Upper lobe of right lung (tissue), 1 donor: ENCODE measurements around the gene TAS2R30. TPM values are rescaled to one million over a fixed set of nuclear protein-coding genes. Genes with fewer than 3 reads are reported as not detected.

Experiments
- ATAC-seq: fragments of 200-7000 bp; cut with Tn5 transposase; one replicate; pipeline ENCODE4 v1.9.1; 2020; ENCODE audit warnings: mild to moderate bottlenecking, moderate library complexity
- DNase-seq: peaks from one replicate; pipeline ENCODE4 v3.0.0-alpha.2; 2020
- H3K27ac ChIP-seq: fragments of 200-600 bp; one replicate; pipeline ENCODE4 v1.8.0; 2022
- H3K27me3 ChIP-seq: fragments of 200-600 bp; one replicate; pipeline ENCODE4 v1.8.0; 2022; ENCODE audit warnings: mild to moderate bottlenecking
- H3K36me3 ChIP-seq: fragments of 200-600 bp; one replicate; pipeline ENCODE4 v1.8.0; 2022
- H3K4me1 ChIP-seq: fragments of 200-600 bp; one replicate; pipeline ENCODE4 v1.8.0; 2022
- H3K4me3 ChIP-seq: fragments of 200-600 bp; one replicate; pipeline ENCODE4 v1.8.0; 2022; ENCODE audit warnings: mild to moderate bottlenecking
- H3K9me3 ChIP-seq: fragments of 200-600 bp; one replicate; pipeline ENCODE4 v1.8.0; 2022
- intact Hi-C: fragments of 100-400 bp; cut with DNase I; formaldehyde crosslinking; loops from one replicate; pipeline ENCODE4 v1.11.0; 2022
- total RNA-seq: library from RNA; stranded (reverse); fragmentation: NEBNext Ultra II Directional; extraction: Animal tissue kit (Norgen Biotek cat#: 25700); gene quantifications from one replicate; pipeline ENCODE4 v1.2.1, GENCODE V29; 2021
- TF ChIP-seq, protein P1 (sequence below): fragments of 200-600 bp; IDR thresholded peaks from one replicate; pipeline ENCODE4 v1.8.0; 2022; ENCODE audit warnings: antibody characterized with exemption
- donor health status: DM: no; HTN: yes; CAD: no; lungs with severe emphysema.

The TAS2R30 gene
- total RNA-seq, 1 donor from 2014 or later: 2.9 TPM

DNA sequence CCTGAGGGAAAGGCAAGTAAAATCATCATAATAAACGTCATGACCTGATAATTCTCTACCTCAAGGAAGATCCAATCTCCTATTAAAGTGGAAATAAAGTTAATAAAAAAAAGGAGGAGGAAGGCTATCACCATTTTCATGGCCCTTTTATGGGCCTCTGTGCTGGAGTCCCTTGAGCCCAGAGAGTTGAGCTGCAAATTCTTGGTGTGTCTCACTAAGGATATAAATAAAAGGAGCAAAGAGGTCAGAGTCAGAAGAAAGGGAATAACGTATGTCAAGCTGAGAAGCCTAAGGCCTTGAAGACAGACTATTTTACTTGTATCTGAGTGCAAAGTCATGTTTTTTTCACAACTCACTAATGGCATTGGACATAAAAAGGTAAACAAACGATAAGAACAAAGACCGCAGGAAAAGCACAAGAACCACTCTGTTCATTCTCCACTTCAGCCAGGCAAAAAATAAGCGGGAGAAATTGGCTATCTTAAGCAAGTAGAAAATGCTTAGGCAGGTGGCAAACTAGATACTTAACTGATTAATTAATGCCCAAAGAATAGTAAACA, 24.5 kb upstream of the TAS2R30 start:
- no peak for DNase-seq
- intact Hi-C loops: no loop called here
- no peaks in the 10 kb centered on the region for H3K9me3 ChIP-seq
- TF ChIP-seq, protein P1, sequence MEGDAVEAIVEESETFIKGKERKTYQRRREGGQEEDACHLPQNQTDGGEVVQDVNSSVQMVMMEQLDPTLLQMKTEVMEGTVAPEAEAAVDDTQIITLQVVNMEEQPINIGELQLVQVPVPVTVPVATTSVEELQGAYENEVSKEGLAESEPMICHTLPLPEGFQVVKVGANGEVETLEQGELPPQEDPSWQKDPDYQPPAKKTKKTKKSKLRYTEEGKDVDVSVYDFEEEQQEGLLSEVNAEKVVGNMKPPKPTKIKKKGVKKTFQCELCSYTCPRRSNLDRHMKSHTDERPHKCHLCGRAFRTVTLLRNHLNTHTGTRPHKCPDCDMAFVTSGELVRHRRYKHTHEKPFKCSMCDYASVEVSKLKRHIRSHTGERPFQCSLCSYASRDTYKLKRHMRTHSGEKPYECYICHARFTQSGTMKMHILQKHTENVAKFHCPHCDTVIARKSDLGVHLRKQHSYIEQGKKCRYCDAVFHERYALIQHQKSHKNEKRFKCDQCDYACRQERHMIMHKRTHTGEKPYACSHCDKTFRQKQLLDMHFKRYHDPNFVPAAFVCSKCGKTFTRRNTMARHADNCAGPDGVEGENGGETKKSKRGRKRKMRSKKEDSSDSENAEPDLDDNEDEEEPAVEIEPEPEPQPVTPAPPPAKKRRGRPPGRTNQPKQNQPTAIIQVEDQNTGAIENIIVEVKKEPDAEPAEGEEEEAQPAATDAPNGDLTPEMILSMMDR: no peak
- H3K27me3 ChIP-seq: no peaks in the 10 kb centered on the region
- no peak for ATAC-seq
- H3K36me3 ChIP-seq: no peaks in the 10 kb centered on the region
- no peak overlapping the region for H3K27ac ChIP-seq
- no peaks in the 10 kb centered on the region for H3K4me1 ChIP-seq
- H3K4me3 ChIP-seq: no peak overlapping the region

DNA sequence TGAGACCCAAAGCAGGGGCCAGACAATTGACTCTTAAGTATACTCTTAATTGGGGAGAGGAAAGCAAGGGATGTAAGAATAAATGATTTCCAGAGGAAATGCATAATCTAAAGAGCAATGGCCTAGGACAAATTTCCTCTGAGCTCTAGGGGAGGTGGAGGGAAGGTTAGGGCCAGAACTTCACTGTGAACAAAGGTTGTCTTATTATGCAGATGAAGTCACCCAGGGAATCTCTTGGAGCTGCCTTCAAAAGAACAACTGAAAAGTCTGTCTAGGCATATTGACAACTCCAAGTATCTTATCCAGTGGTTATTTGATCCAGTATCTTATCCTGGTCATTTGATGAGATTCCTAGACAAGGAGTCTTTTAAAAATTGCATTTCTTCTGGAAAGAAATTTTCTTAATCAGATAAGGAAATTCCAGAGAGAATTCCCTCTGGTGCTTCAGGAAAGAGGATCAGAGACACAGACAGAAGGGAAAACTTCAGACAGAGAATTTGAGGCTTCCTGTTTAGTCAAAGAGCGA, 20.0 kb upstream of the TAS2R30 start:
- intact Hi-C loops: no loop called here
- H3K9me3 ChIP-seq: no peaks in the 10 kb centered on the region
- no peak overlapping the region for H3K4me3 ChIP-seq
- no peak overlapping the region for H3K27ac ChIP-seq
- TF ChIP-seq, protein P1: no peak
- ATAC-seq (no peak), DNase-seq (no peak)
- H3K4me1 ChIP-seq: no peaks in the 10 kb centered on the region
- no peaks in the 10 kb centered on the region for H3K36me3 ChIP-seq
- H3K27me3 ChIP-seq: no peaks in the 10 kb centered on the region

DNA sequence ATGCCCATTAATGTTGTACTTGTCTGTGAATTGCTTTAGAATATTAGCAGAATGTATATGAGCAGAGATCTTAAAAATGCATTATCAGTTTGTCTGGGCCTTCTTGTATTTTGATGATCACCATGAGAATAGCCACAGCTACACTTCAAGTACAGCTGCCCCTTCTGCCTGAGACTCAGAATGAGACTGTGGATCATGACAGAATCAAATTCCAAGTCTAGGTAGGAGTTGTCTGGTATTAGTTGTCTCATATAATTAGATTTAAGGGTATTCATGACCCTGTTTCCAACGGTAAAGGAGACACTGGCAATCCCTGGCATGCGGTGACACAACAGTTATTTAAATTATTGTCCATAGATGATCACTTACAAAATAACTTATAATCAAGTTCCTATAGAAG, 18.3 kb upstream of the TAS2R30 start:
- DNase-seq (no peak), ATAC-seq (no peak)
- Histone ChIP-seq H3K4me3 (no peak overlapping the region), H3K27me3 (no peaks in the 10 kb centered on the region), H3K9me3 (no peaks in the 10 kb centered on the region), H3K36me3 (no peaks in the 10 kb centered on the region), H3K4me1 (no peaks in the 10 kb centered on the region), H3K27ac (no peak overlapping the region)
- TF ChIP-seq, protein P1: no peak
- intact Hi-C loops: no loop called here

DNA sequence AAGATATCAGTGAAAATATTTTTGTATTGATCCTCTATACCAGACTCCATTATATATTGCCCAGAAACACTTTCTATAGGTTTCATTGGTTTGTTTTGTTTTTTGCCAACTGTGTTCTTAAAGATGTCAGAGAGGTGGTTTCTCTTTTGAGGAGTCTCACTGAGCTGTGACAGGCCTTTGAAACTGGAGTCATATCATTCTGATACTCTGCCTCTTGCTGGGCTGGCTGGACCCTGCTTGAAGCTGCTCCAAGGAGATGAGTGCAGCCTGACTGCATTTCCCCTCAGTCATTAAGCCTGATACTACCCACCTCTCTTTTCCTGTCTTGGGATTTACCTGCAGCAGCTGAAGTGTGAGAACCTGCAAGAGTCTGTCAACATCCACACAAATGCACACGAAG, 16.4 kb upstream of the TAS2R30 start:
- Histone ChIP-seq H3K27ac (no peak overlapping the region), H3K4me1 (no peaks in the 10 kb centered on the region), H3K9me3 (no peaks in the 10 kb centered on the region), H3K27me3 (no peaks in the 10 kb centered on the region), H3K4me3 (no peak overlapping the region), H3K36me3 (no peaks in the 10 kb centered on the region)
- DNase-seq (no peak), ATAC-seq (no peak)
- TF ChIP-seq, protein P1: no peak
- intact Hi-C loops: no loop called here

DNA sequence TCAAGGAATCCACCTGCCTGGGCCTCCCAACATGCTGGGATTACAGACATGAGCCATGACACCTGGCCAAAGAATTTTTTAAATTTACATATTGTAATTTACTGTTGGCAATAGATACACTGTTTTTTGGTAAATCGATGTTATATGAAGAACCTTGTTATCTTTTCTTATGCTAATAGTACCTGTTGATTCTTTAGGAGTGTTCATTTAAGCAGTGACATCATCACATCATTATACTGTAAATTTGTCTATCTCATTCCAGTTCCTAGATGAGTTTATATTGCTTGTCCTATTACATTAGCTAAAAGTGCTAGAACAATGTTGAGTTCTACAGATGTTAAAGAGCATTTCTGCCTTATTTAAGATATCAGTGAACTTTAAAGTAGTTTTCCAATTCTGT, 13.0 kb upstream of the TAS2R30 start:
- no peaks in the 10 kb centered on the region for H3K36me3 ChIP-seq
- H3K9me3 ChIP-seq: no peaks in the 10 kb centered on the region
- intact Hi-C loops: no loop called here
- no peak overlapping the region for H3K27ac ChIP-seq
- DNase-seq (no peak), ATAC-seq (no peak)
- no peaks in the 10 kb centered on the region for H3K4me1 ChIP-seq
- H3K27me3 ChIP-seq: no peaks in the 10 kb centered on the region
- TF ChIP-seq, protein P1: no peak
- no peak overlapping the region for H3K4me3 ChIP-seq

DNA sequence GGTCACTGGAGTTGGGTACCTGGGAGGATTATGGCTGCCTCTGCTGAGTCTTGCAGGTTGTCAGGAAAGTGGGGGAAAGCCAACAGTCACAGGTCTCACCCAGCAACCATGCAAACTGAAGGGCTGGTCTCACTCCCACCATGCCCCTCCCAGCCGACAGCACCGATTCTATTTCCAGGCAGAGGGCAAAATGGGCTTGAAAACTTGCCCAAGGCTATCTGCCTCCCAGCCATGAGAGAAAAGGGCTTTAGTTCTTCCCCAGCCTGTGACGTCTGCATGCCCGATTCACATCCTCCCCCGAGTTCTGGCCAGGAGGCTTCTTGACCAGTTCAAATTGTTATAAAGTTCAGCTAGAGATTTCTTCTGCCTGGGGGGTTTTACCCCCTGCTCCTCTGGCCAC, 9.9 kb upstream of the TAS2R30 start:
- Histone ChIP-seq H3K4me3 (no peak overlapping the region), H3K4me1 (no peaks in the 10 kb centered on the region), H3K27me3 (no peaks in the 10 kb centered on the region), H3K36me3 (no peaks in the 10 kb centered on the region), H3K9me3 (no peaks in the 10 kb centered on the region), H3K27ac (no peak overlapping the region)
- intact Hi-C loops: no loop called here
- TF ChIP-seq, protein P1: no peak
- no peak for ATAC-seq
- no peak for DNase-seq
